Dendritic cell treated with granulocyte-macrophage colony-stimulating factor and Interleukin-4, amounts not matched to agents 40 ng/mL and 50 ng/mL, for 4 days (primary cell): ENCODE measurements around the gene SH3BP4.
"Not testable (repeated sequence)": the region's sequence is repeated elsewhere in the genome, so short reads cannot be mapped to it uniquely, and the experiment has no call there.

ENCODE experiments used
- H3K27ac Mint-ChIP-seq: one replicate; pipeline ENCODE4 v1.8.0; 2022; ENCODE audit warnings: mild to moderate bottlenecking, mixed read lengths
- H3K27me3 Mint-ChIP-seq: one replicate; pipeline ENCODE4 v1.8.0; 2022; ENCODE audit warnings: mild to moderate bottlenecking, mixed read lengths
- H3K36me3 Mint-ChIP-seq: one replicate; pipeline ENCODE4 v1.8.0; 2022; ENCODE audit warnings: low read depth, mixed read lengths
- H3K4me1 Mint-ChIP-seq: one replicate; pipeline ENCODE4 v1.8.0; 2022; ENCODE audit warnings: low read depth, mixed read lengths
- H3K4me3 Mint-ChIP-seq: one replicate; pipeline ENCODE4 v1.8.0; 2022; ENCODE audit warnings: mild to moderate bottlenecking, moderate library complexity, mixed read lengths
- H3K9me3 Mint-ChIP-seq: one replicate; pipeline ENCODE4 v1.8.0; 2022; ENCODE audit warnings: mixed read lengths
- intact Hi-C: fragments of 100-400 bp; cut with micrococcal nuclease; formaldehyde crosslinking; loops from one replicate; pipeline ENCODE4 v1.15.0; 2022

SH3BP4 gene

GRCh38 chr2:235050980-235051351, 99.1 kb downstream of the SH3BP4 start:
- no peaks in the 10 kb centered on the region for H3K9me3 Mint-ChIP-seq
- peaks cover 73% of the 10 kb centered on the region for H3K4me1 Mint-ChIP-seq
- intact Hi-C loops: loop anchor here (10.0 kb wide), 1 partner anchor 166 kb away; no protein-coding TSS in a partner anchor
- no peak overlapping the region for H3K4me3 Mint-ChIP-seq
- H3K27ac Mint-ChIP-seq: peak overlapping the region; percentile 67
- peaks cover 8% of the 10 kb centered on the region for H3K27me3 Mint-ChIP-seq
- no peaks in the 10 kb centered on the region for H3K36me3 Mint-ChIP-seq

GRCh38 chr2:235051436-235052260, 99.8 kb downstream of the SH3BP4 start:
- H3K4me1 Mint-ChIP-seq: peaks cover 68% of the 10 kb centered on the region
- H3K27ac Mint-ChIP-seq: peak overlapping the region; percentile 67
- intact Hi-C loops: loop anchor here (10.0 kb wide), 1 partner anchor 167 kb away; no protein-coding TSS in a partner anchor
- H3K27me3 Mint-ChIP-seq: peaks cover 10% of the 10 kb centered on the region
- H3K9me3 Mint-ChIP-seq: no peaks in the 10 kb centered on the region
- H3K36me3 Mint-ChIP-seq: no peaks in the 10 kb centered on the region
- H3K4me3 Mint-ChIP-seq: no peak overlapping the region

GRCh38 chr2:235052514-235053354, 100.9 kb downstream of the SH3BP4 start:
- intact Hi-C loops: loop anchor here (10.0 kb wide), 1 partner anchor 168 kb away; no protein-coding TSS in a partner anchor
- Mint-ChIP-seq H3K4me1 (peaks cover 57% of the 10 kb centered on the region), H3K27ac (peak overlapping the region; percentile 67)

GRCh38 chr2:235053651-235054050, 101.8 kb downstream of the SH3BP4 start:
- H3K27ac Mint-ChIP-seq: no peak overlapping the region
- intact Hi-C loops: loop anchor here (10.0 kb wide), 1 partner anchor 169 kb away; no protein-coding TSS in a partner anchor
- no peaks in the 10 kb centered on the region for H3K36me3 Mint-ChIP-seq
- peaks cover 50% of the 10 kb centered on the region for H3K4me1 Mint-ChIP-seq
- peaks cover 13% of the 10 kb centered on the region for H3K27me3 Mint-ChIP-seq
- H3K4me3 Mint-ChIP-seq: no peak overlapping the region
- no peaks in the 10 kb centered on the region for H3K9me3 Mint-ChIP-seq

More at GRCh38 chr2:235052514-235053354, 100.9 kb downstream of the SH3BP4 start:
- no peak overlapping the region for H3K4me3 Mint-ChIP-seq
- H3K36me3 Mint-ChIP-seq: no peaks in the 10 kb centered on the region
- no peaks in the 10 kb centered on the region for H3K9me3 Mint-ChIP-seq
- peaks cover 13% of the 10 kb centered on the region for H3K27me3 Mint-ChIP-seq

GRCh38 chr2:235054475-235054874, 102.7 kb downstream of the SH3BP4 start:
- Mint-ChIP-seq H3K36me3 (no peaks in the 10 kb centered on the region), H3K27me3 (peaks cover 16% of the 10 kb centered on the region), H3K27ac (no peak overlapping the region), H3K9me3 (no peaks in the 10 kb centered on the region), H3K4me3 (no peak overlapping the region), H3K4me1 (peaks cover 45% of the 10 kb centered on the region)
- intact Hi-C loops: loop anchor here (10.0 kb wide), 1 partner anchor 170 kb away; no protein-coding TSS in a partner anchor

GRCh38 chr2:235054919-235055318, 103.1 kb downstream of the SH3BP4 start:
- H3K4me3 Mint-ChIP-seq: no peak overlapping the region
- H3K9me3 Mint-ChIP-seq: no peaks in the 10 kb centered on the region
- H3K36me3 Mint-ChIP-seq: no peaks in the 10 kb centered on the region
- intact Hi-C loops: loop anchor here (10.0 kb wide), 1 partner anchor 170 kb away; no protein-coding TSS in a partner anchor
- no peak overlapping the region for H3K27ac Mint-ChIP-seq
- H3K27me3 Mint-ChIP-seq: peaks cover 16% of the 10 kb centered on the region
- peaks cover 45% of the 10 kb centered on the region for H3K4me1 Mint-ChIP-seq

- Mint-ChIP-seq H3K27me3 (peaks cover 18% of the 10 kb centered on the region), H3K9me3 (no peaks in the 10 kb centered on the region), H3K4me3 (no peak overlapping the region), H3K4me1 (peaks cover 38% of the 10 kb centered on the region), H3K36me3 (no peaks in the 10 kb centered on the region), H3K27ac (no peak overlapping the region)
- intact Hi-C loops: loop anchor here (1.0 to 10.0 kb wide), 2 partner anchors 171 to 506 kb away; no protein-coding TSS in a partner anchor
Observed at GRCh38 chr2:235055891-235056516, 104.2 kb downstream of the SH3BP4 start.

- intact Hi-C loops: loop anchor here (1.0 to 10.0 kb wide), 2 partner anchors 172 to 506 kb away; no protein-coding TSS in a partner anchor
- Mint-ChIP-seq H3K4me3 (no peak overlapping the region), H3K36me3 (no peaks in the 10 kb centered on the region), H3K27me3 (peaks cover 21% of the 10 kb centered on the region), H3K27ac (no peak overlapping the region), H3K9me3 (no peaks in the 10 kb centered on the region), H3K4me1 (peaks cover 30% of the 10 kb centered on the region)
Observed at GRCh38 chr2:235056768-235057167, 105.0 kb downstream of the SH3BP4 start.

- intact Hi-C loops: loop anchor here (10.0 kb wide), 1 partner anchor 173 kb away; no protein-coding TSS in a partner anchor
- not testable (repeated sequence) for H3K27ac Mint-ChIP-seq, H3K4me3 Mint-ChIP-seq, H3K36me3 Mint-ChIP-seq, H3K9me3 Mint-ChIP-seq
- Mint-ChIP-seq H3K27me3 (peaks cover 21% of the 10 kb centered on the region), H3K4me1 (peaks cover 25% of the 10 kb centered on the region)
Observed at GRCh38 chr2:235057616-235058015, 105.8 kb downstream of the SH3BP4 start.

GRCh38 chr2:235059161-235059560, 107.3 kb downstream of the SH3BP4 start:
- H3K36me3 Mint-ChIP-seq: no peaks in the 10 kb centered on the region
- no peaks in the 10 kb centered on the region for H3K9me3 Mint-ChIP-seq
- no peak overlapping the region for H3K4me3 Mint-ChIP-seq
- peaks cover 23% of the 10 kb centered on the region for H3K27me3 Mint-ChIP-seq
- peaks cover 20% of the 10 kb centered on the region for H3K4me1 Mint-ChIP-seq
- intact Hi-C loops: loop anchor here (10.0 kb wide), 1 partner anchor 174 kb away; no protein-coding TSS in a partner anchor
- H3K27ac Mint-ChIP-seq: no peak overlapping the region

GRCh38 chr2:235061656-235062055, 109.8 kb downstream of the SH3BP4 start:
- Mint-ChIP-seq H3K36me3 (no peaks in the 10 kb centered on the region), H3K9me3 (no peaks in the 10 kb centered on the region), H3K4me3 (no peak overlapping the region), H3K27me3 (peaks cover 25% of the 10 kb centered on the region), H3K27ac (no peak overlapping the region), H3K4me1 (no peaks in the 10 kb centered on the region)
- intact Hi-C loops: no loop called here

- Mint-ChIP-seq H3K27me3 (peaks cover 26% of the 10 kb centered on the region), H3K4me1 (no peaks in the 10 kb centered on the region), H3K36me3 (no peaks in the 10 kb centered on the region), H3K27ac (no peak overlapping the region), H3K4me3 (no peak overlapping the region), H3K9me3 (no peaks in the 10 kb centered on the region)
- intact Hi-C loops: no loop called here
Observed at GRCh38 chr2:235063471-235063961, 111.7 kb downstream of the SH3BP4 start.

- Mint-ChIP-seq H3K27me3 (peaks cover 27% of the 10 kb centered on the region), H3K9me3 (no peaks in the 10 kb centered on the region), H3K4me3 (no peak overlapping the region), H3K4me1 (no peaks in the 10 kb centered on the region), H3K36me3 (no peaks in the 10 kb centered on the region), H3K27ac (no peak overlapping the region)
- intact Hi-C loops: no loop called here
Observed at GRCh38 chr2:235064976-235065375, 113.2 kb downstream of the SH3BP4 start.
